ENCODE results near the gene GRP. TPM values are rescaled to one million over a fixed set of nuclear protein-coding genes. Genes with fewer than 3 reads are reported as not detected.

Gene GRP
- total RNA-seq (not detected), polyA plus RNA-seq (not detected)

DNA sequence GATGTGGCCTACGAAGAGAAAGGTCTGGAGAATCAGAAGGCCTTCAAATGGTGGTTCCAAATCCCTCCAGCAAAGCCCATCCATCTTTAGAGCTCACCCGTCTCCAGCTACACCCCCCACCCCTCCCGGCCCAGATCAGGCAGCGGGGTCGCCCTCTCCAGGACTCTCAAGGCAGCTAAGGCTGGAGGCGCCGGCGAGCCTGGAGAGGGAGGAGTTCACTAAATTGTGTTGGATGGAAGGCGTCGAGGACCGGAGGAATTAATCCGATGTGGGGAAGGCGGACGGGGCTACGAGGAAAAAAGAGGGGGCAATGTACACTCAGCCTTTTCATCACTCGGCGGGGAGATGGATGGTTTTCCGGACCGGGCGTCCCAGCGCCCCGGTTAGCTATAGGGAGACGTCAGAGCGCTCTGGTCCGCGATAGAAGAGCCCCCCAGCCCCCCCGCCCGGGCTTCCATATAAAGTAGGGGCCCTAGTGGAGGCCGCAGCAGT lies at the start of gene GRP:
Gene GRP (plus strand): TSS at position 487 of the 492 bp plus-strand sequence. CDS start 108 bp downstream, outside the sequence.
- no peak within 1 kb of the TSS for H3K4me3 ChIP-seq (ENCODE audit: low read depth, low read length)
- no peaks in the 10 kb centered on the region for H3K4me1 ChIP-seq (ENCODE audit: insufficient read depth)
- no peaks in the 10 kb centered on the region for H3K36me3 ChIP-seq (ENCODE audit: insufficient read depth)
- H3K27ac ChIP-seq (ENCODE audit: low read depth), result no peak within 1 kb of the TSS
- under 1% methylated on average over 29 of the region's 29 CpGs for WGBS
- DNase-seq (ENCODE audit: extremely low spot score), result no peak

DNA sequence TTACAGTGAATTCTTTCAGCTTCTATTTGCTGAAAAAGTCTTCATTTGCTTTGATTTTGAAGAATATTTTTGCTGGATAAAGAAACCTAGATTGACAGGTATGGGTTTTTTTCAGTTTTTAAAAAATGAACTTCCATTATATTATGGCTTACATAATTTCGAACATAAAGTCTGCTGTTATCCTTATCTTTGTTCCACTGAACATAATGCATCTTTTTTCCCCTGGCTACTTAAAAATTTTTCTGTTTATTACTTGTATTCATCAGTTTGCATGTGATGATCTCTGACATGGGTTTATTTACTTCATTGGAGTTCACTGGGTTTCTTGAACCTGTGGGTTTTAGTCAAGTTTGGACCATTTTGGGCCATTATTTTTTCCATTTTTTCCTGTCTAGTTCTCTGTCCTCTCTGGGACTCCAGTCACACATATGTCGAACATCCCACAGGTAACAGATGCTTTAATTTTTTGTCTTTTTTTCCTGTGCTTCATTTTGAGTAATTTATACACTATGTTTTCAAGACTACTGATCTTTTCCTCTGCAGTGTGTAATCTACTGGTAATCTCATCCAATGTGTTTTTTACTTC lies 47.2 kb upstream of the GRP start:
- 88% methylated on average over 2 of the region's 2 CpGs for WGBS

DNA sequence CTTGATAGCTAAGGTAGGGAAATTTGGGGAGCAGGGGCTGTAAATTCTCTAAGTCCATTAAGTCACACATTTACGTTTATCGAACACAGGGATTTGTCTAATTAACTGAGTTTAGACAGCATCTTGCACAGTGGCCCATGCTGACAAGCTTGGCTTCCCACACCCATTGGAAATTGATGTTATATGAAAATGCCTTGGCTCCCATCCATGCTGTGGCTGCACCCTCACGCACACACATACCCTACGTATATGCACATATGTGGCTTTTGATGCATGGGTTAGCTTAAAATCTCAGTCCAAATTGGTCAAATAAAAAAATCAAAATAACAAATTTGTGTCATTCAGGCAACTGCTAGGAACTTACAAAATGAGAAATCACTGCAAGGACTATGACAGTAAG lies 42.5 kb upstream of the GRP start:
- Histone ChIP-seq H3K36me3 (ENCODE audit: insufficient read depth) (no peaks in the 10 kb centered on the region), H3K27ac (ENCODE audit: low read depth) (no peak overlapping the region), H3K4me1 (ENCODE audit: insufficient read depth) (no peaks in the 10 kb centered on the region), H3K4me3 (ENCODE audit: low read depth, low read length) (no peak overlapping the region)
- WGBS, result 84% methylated on average over 4 of the region's 4 CpGs
- no peak for DNase-seq (ENCODE audit: extremely low spot score)

More for the DNA sequence above, 47.2 kb upstream of the GRP start:
- Histone ChIP-seq H3K4me1 (ENCODE audit: insufficient read depth) (no peaks in the 10 kb centered on the region), H3K36me3 (ENCODE audit: insufficient read depth) (no peaks in the 10 kb centered on the region), H3K27ac (ENCODE audit: low read depth) (no peak overlapping the region), H3K4me3 (ENCODE audit: low read depth, low read length) (no peak overlapping the region)
- DNase-seq (ENCODE audit: extremely low spot score), result no peak

DNA sequence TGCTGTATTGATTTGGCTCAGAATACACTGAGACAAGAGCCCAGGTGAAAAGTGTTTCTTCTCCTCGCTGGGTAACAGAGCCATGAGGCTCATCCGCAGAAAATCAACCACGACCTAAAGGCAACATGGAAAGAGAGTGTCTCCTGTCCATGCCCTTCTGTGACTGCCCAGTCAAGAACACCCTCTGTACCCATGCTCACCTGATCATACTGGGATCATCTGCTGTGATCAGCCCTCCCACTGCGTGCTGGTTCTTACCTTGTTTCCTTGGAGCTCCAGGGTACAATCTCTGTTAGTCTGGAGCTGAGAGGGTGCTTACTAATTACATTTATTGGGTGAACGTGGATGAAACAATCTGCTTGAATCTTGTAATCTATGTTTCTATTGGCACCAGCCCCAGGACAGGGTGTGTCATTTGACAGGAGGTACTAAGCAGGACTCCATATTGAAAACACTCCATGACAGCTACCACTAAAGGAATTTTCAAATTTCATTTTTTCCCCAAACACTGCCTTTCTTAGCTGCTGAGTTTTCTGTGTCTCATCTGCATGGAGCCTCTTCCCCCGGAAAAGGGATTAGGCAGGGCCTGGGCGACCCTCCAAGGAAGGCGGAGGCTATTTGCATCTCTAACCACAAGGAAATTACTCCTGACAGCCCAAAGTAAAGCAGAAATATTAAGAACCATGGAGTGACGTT lies 39.7 kb upstream of the GRP start:
- Histone ChIP-seq H3K4me1 (ENCODE audit: insufficient read depth) (no peaks in the 10 kb centered on the region), H3K27ac (ENCODE audit: low read depth) (no peak overlapping the region), H3K36me3 (ENCODE audit: insufficient read depth) (no peaks in the 10 kb centered on the region), H3K4me3 (ENCODE audit: low read depth, low read length) (no peak overlapping the region)
- WGBS, result 43% methylated on average over 9 of the region's 9 CpGs
- DNase-seq (ENCODE audit: extremely low spot score), result no peak

DNA sequence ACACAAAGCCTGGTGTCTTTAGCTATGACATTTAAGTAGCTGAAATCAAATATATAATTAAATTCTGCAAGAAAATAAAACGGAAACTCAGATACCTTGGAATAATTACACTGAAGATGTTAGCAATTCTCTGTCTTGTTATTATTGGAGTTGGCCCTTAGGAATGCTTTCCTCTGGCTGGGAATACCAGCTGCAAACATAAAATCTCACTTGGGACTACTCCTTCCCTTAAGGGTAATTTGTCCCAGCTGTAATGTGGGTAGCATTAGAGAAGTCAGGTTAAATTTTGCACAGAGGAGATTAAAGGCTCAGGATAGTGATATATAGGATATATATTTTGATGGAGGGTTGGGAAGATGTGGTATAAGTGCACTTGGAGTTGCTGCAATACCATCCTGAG lies 37.3 kb upstream of the GRP start:
- H3K4me3 ChIP-seq (ENCODE audit: low read depth, low read length), result no peak overlapping the region
- H3K4me1 ChIP-seq (ENCODE audit: insufficient read depth), result no peaks in the 10 kb centered on the region
- H3K36me3 ChIP-seq (ENCODE audit: insufficient read depth), result no peaks in the 10 kb centered on the region
- WGBS, result 83% methylated on average over 1 of the region's 1 CpG
- no peak for DNase-seq (ENCODE audit: extremely low spot score)
- H3K27ac ChIP-seq (ENCODE audit: low read depth), result no peak overlapping the region

DNA sequence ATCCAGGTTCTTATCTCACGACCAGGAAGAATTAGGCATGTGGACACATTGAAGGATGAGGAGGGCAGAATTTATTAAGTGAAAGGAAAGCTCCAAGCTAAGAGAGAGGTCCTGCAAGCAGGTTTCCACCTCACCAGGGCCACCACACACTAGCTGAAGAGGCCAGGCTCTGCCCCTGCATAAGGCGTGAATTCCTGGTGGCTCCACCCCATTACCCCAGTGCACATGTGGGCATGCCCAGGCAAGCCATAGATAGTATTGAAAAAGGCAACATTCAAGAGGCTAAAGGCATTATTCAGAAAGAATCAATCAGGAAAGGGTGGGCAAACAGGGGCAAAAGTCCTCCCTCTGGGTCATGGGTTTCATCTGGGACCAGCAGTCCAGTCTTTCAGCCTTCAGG lies 30.9 kb upstream of the GRP start:
- Histone ChIP-seq H3K36me3 (ENCODE audit: insufficient read depth) (no peaks in the 10 kb centered on the region), H3K27ac (ENCODE audit: low read depth) (no peak overlapping the region), H3K4me1 (ENCODE audit: insufficient read depth) (no peaks in the 10 kb centered on the region), H3K4me3 (ENCODE audit: low read depth, low read length) (no peak overlapping the region)
- DNase-seq (ENCODE audit: extremely low spot score), result no peak
- 80% methylated on average over 2 of the region's 2 CpGs for WGBS

DNA sequence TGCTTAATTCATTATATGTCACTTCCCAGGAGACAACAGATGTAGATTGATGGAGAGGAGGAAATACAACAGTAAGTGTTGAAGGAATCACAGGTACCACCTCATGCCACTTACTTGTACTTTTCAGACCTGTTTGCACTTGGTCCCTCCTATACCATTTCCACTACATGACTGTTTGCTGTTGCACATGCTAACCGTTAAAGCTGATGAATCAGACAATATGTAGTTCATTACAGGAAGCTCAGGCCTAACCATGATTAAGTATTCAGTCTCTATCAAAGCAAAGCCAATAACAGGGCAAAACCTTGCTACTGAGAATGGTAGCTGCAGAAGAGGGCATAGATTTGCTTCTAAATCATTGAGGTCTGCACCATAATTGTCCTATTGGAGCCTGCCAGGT lies 30.2 kb upstream of the GRP start:
- Histone ChIP-seq H3K4me1 (ENCODE audit: insufficient read depth) (no peaks in the 10 kb centered on the region), H3K27ac (ENCODE audit: low read depth) (no peak overlapping the region), H3K4me3 (ENCODE audit: low read depth, low read length) (no peak overlapping the region), H3K36me3 (ENCODE audit: insufficient read depth) (no peaks in the 10 kb centered on the region)
- 77% methylated on average over 1 of the region's 1 CpG for WGBS
- DNase-seq (ENCODE audit: extremely low spot score), result no peak

DNA sequence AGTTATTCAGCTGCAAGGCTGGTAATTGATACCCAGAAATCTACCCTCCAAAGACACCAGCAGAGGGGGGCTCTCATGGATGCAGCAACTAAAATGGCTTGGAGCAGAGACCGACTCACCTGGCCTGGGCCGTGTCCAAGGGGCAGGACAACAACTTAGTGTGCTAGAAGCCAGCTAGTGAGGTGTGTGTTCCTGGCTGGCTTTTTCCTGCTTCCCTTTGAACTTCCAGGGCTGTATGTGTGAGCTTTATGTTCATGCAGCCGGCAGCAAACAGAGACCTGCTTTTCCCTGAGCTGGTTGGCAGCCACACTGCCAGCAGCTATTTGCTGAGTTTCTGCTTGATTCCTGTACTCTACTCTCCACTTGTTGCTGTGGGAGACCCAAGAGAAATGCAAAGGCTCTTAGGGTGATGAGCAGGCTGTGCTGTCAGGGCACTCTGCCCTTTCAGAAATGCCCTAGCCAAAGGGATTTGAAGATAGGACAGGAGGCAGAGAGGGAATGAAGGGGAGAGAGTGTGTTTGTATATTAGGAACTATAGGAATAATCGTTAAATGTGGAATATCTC lies 23.7 kb upstream of the GRP start:
- 69% methylated on average over 4 of the region's 4 CpGs for WGBS
- DNase-seq (ENCODE audit: extremely low spot score), result no peak
- Histone ChIP-seq H3K4me1 (ENCODE audit: insufficient read depth) (no peaks in the 10 kb centered on the region), H3K36me3 (ENCODE audit: insufficient read depth) (no peaks in the 10 kb centered on the region), H3K4me3 (ENCODE audit: low read depth, low read length) (no peak overlapping the region), H3K27ac (ENCODE audit: low read depth) (no peak overlapping the region)

DNA sequence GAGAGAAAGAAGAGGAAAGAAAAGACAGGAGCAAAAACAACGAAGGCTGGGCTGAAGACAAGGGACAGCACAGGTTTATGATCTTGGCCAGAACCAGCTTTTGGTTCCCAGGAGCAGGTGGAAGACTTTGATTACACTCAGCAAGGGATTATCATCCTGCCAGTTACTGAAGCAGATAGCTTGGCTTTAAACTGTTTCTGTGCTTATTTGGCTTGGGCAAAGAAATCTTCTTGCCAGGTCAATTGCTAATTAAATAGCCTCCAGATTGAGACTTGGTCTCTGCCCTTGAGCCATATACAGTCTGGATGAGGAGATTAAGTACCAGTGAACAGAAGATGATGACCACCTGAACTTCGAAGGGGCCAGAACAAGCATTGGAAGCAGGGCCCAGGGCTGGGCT lies 22.3 kb upstream of the GRP start:
- 27% methylated on average over 2 of the region's 2 CpGs for WGBS
- Histone ChIP-seq H3K36me3 (ENCODE audit: insufficient read depth) (no peaks in the 10 kb centered on the region), H3K4me1 (ENCODE audit: insufficient read depth) (no peaks in the 10 kb centered on the region), H3K4me3 (ENCODE audit: low read depth, low read length) (no peak overlapping the region), H3K27ac (ENCODE audit: low read depth) (no peak overlapping the region)
- no peak for DNase-seq (ENCODE audit: extremely low spot score)

DNA sequence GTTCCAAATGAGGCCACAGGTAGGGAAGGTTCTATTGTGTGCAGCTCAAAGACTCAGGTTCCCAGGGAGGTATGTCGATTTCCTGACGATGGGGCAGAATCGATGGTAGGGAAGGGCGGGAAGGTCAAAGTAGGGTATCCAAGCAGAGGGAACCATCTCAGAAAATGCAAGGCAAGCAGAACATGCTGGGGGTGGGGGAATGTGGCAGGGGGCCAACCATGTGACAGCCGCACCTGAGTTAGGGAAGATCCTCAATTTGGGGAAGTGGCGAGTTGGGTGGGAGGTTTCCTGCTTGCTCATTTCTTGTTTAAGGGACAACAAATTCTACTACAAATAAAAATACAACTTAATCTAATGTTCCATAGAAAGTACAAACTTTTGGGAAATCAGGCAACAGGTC lies 21.7 kb upstream of the GRP start:
- DNase-seq (ENCODE audit: extremely low spot score), result no peak
- WGBS, result 93% methylated on average over 6 of the region's 6 CpGs
- H3K4me1 ChIP-seq (ENCODE audit: insufficient read depth), result no peaks in the 10 kb centered on the region
- no peak overlapping the region for H3K27ac ChIP-seq (ENCODE audit: low read depth)
- no peak overlapping the region for H3K4me3 ChIP-seq (ENCODE audit: low read depth, low read length)
- H3K36me3 ChIP-seq (ENCODE audit: insufficient read depth), result no peaks in the 10 kb centered on the region

DNA sequence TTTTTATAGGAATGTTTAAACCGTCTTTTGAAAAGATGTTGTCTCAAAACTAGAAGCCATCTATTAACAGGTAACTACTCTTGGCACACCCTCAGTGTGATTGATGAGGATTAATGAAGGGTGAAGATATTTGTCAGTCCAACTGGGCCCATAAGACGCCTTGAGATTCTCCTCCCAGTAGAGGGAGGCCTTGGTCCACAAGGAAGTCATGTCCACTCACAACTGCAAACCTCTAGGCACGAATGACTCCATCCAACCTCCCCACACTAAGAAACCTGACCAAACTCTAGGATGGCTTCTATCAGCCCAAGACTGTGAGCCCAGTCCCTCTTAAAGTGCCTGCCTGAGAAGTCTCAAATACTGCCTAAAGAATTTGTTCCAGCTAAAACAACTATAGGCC lies 19.2 kb upstream of the GRP start:
- H3K4me3 ChIP-seq (ENCODE audit: low read depth, low read length), result no peak overlapping the region
- no peak for DNase-seq (ENCODE audit: extremely low spot score)
- H3K4me1 ChIP-seq (ENCODE audit: insufficient read depth), result no peaks in the 10 kb centered on the region
- H3K27ac ChIP-seq (ENCODE audit: low read depth), result no peak overlapping the region
- no peaks in the 10 kb centered on the region for H3K36me3 ChIP-seq (ENCODE audit: insufficient read depth)
- WGBS, result 76% methylated on average over 3 of the region's 3 CpGs

DNA sequence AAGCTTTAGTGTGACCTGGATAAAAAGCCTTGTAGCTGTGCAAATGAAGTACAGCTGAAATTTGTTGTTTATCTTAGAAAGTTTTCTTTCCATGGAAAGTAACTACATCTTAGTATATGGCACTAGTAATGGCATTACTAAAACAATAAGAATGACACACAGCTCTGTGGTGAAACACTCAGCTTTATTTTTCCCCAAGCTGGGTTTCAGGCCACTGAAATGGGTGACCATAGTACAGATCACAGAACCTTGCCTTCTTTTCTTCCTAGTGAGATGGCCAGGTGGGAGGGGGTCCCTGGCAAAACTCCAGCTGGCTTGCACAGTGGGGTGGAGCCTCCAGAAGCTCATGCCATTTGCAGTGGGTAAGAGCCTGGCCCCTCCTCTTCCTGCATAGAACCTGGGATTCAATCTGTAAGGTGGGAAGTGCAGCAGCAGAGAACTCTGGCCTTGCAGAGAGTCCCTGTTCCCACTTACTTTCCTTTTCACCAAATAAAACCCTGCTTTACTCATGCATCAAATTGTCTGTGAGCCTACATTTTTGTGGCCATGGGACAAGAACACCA lies 17.6 kb upstream of the GRP start:
- DNase-seq (ENCODE audit: extremely low spot score), result no peak
- Histone ChIP-seq H3K4me1 (ENCODE audit: insufficient read depth) (no peaks in the 10 kb centered on the region), H3K4me3 (ENCODE audit: low read depth, low read length) (no peak overlapping the region), H3K27ac (ENCODE audit: low read depth) (no peak overlapping the region), H3K36me3 (ENCODE audit: insufficient read depth) (no peaks in the 10 kb centered on the region)

DNA sequence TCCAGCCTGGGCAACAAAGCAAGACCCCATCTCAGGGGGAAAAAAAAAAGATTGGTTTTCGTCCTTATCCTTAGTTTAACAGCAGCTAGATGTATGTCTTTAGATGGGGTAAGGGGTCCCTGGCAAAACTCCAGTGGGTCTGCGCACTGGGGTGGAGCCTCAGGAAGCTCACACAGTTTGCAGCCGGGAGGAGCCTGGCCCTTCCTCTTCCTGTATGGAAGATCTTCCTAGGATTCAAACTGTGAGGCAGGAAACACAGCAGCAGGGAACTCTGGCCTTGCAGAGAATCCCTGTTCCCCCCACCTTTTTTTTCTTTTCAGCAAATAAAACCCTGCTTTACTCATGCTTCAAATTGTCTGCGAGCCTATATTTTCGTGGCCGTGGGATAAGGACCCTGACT lies 12.5 kb upstream of the GRP start:
- no peaks in the 10 kb centered on the region for H3K36me3 ChIP-seq (ENCODE audit: insufficient read depth)
- no peak for DNase-seq (ENCODE audit: extremely low spot score)
- no peak overlapping the region for H3K27ac ChIP-seq (ENCODE audit: low read depth)
- H3K4me1 ChIP-seq (ENCODE audit: insufficient read depth), result no peaks in the 10 kb centered on the region
- 71% methylated on average over 6 of the region's 6 CpGs for WGBS
- H3K4me3 ChIP-seq (ENCODE audit: low read depth, low read length), result no peak overlapping the region

DNA sequence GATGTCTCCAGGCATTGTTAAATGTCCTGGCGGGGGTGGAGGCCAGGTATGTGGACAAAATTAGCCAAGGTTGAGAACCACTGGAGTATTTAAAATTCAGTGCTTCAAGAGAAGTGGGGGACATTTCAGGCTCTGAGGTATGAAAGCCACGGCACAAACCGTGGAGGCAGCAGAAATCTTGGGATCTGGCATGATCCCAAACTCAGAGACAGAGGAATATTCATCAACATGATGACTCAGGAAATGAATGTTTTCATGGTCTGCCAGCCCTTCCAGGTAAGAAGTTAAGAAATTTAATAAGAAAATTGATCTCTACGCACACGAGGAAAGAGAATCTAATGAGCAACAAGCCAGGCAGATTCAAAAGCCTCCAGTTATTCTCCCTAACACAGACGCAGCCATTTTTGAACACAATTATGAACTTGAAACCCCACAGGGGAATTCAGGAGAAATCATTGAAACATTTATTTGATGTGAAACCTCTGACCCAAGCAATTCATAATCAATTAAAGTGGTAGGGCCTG lies 11.3 kb upstream of the GRP start:
- DNase-seq (ENCODE audit: extremely low spot score), result no peak
- no peak overlapping the region for H3K4me3 ChIP-seq (ENCODE audit: low read depth, low read length)
- WGBS, result 60% methylated on average over 6 of the region's 6 CpGs
- no peaks in the 10 kb centered on the region for H3K36me3 ChIP-seq (ENCODE audit: insufficient read depth)
- no peaks in the 10 kb centered on the region for H3K4me1 ChIP-seq (ENCODE audit: insufficient read depth)
- H3K27ac ChIP-seq (ENCODE audit: low read depth), result no peak overlapping the region

All from urinary bladder (tissue), 4 donors.